Left lung (tissue), 10 donors: ENCODE results near the gene TRAF3IP1. TPM values are rescaled to one million over a fixed set of nuclear protein-coding genes. Genes with fewer than 3 reads are reported as not detected.

Experiments
- ATAC-seq: fragments of 200-7000 bp; cut with Tn5 transposase; one replicate; pipeline ENCODE4 v1.9.1; 2020; ENCODE audit warnings: moderate library complexity
- DNase-seq, 4 donors: peaks; one replicate each; pipeline ENCODE4 v3.0.0-alpha.2; 2013 to 2020
- H3K27ac ChIP-seq, 2 donors: fragments of 200-600 bp; sonication (generic) in 1 of 2; one replicate each; pipeline versions ENCODE4 v1.5.0 to v1.8.0; 2020 to 2021
- H3K27me3 ChIP-seq, 2 donors: fragments of 200-600 bp; sonication (generic) in 1 of 2; one replicate each; pipeline versions ENCODE4 v1.5.0 to v1.8.0; 2020 to 2021
- H3K36me3 ChIP-seq, 2 donors: fragments of 200-600 bp; sonication (generic) in 1 of 2; one replicate each; pipeline versions ENCODE4 v1.5.0 to v1.8.0; 2020 to 2021
- H3K4me1 ChIP-seq, 2 donors: fragments of 200-600 bp; one replicate each; pipeline ENCODE4 v1.8.0; 2021
- H3K4me3 ChIP-seq, 2 donors: fragments of 200-600 bp; sonication (generic) in 1 of 2; one replicate each; pipeline versions ENCODE4 v1.5.0 to v1.8.0; 2020 to 2021; ENCODE audit warnings: mild to moderate bottlenecking in 1 of 2
- H3K9me3 ChIP-seq, 2 donors: fragments of 200-600 bp; sonication (generic) in 1 of 2; one replicate each; pipeline versions ENCODE4 v1.5.0 to v1.8.0; 2020 to 2021
- intact Hi-C, 2 donors: fragments of 100-400 bp; cut with DNase I; formaldehyde crosslinking; loops; one replicate each; pipeline versions ENCODE4 v1.11.2 to v1.14.2; 2022
- polyA plus RNA-seq, 6 donors: library from polyadenylated mRNA; unstranded; fragments of 120-200 nt; gene quantifications; one replicate each; pipeline ENCODE4 v1.2.1, GENCODE V29; 2013; ENCODE audit not compliant: insufficient read length in 6 of 6
- total RNA-seq, 2 donors: library from RNA; stranded (reverse); fragmentation: NEBNext Ultra II Directional; extraction: Animal tissue kit (Norgen Biotek cat#: 25700); gene quantifications; one replicate each; pipeline ENCODE4 v1.2.1, GENCODE V29; 2021
- TF ChIP-seq, protein P1 (sequence below), 2 donors: fragments of 200-600 bp; sonication (generic) in 1 of 2; IDR thresholded peaks; one replicate each; pipeline versions ENCODE4 v1.5.0 to v1.8.0; 2021; ENCODE audit warnings: antibody characterized with exemption in 2 of 2
- donor health status: DM: no; HTN: yes; CAD: no.
- donor health status: DM: no; HTN: no; CAD: no.

The TRAF3IP1 gene
- total and polyA plus RNA-seq, 8 donors: 11.6 to 22.6 (median 19.7) TPM

DNA sequence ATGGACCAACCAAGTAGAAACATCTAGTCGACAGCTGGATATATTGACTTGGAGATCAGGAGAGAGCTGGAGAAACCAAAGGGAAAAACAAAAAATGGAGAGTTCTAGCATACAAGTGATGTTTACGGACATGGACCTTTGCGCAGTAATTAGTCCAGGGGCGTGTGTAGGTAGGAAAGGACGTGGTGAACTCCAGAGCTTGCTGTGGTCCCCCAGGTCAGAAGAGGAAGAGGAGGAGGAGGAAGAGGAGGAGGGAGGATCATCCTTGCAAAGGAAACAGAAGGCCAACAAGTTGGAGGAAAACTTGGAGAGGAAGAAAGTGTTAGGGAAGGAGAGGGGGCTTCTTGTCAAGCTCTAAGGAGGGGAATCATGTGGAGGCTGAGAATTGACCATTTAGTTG, 17.5 kb downstream of the TRAF3IP1 start:
- no peak for ATAC-seq
- peaks cover 0 to 19% of the 10 kb centered on the region in 2 donors for H3K36me3 ChIP-seq
- intact Hi-C loops: no loop called here
- DNase-seq: no peak
- H3K4me3 ChIP-seq: no peak overlapping the region
- TF ChIP-seq, protein P1, sequence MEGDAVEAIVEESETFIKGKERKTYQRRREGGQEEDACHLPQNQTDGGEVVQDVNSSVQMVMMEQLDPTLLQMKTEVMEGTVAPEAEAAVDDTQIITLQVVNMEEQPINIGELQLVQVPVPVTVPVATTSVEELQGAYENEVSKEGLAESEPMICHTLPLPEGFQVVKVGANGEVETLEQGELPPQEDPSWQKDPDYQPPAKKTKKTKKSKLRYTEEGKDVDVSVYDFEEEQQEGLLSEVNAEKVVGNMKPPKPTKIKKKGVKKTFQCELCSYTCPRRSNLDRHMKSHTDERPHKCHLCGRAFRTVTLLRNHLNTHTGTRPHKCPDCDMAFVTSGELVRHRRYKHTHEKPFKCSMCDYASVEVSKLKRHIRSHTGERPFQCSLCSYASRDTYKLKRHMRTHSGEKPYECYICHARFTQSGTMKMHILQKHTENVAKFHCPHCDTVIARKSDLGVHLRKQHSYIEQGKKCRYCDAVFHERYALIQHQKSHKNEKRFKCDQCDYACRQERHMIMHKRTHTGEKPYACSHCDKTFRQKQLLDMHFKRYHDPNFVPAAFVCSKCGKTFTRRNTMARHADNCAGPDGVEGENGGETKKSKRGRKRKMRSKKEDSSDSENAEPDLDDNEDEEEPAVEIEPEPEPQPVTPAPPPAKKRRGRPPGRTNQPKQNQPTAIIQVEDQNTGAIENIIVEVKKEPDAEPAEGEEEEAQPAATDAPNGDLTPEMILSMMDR (IDR thresholded peaks at IDR 0.05): no peak
- no peak overlapping the region for H3K27ac ChIP-seq
- H3K4me1 ChIP-seq: no peaks in the 10 kb centered on the region
- H3K27me3 ChIP-seq: no peaks in the 10 kb centered on the region
- no peaks in the 10 kb centered on the region for H3K9me3 ChIP-seq

DNA sequence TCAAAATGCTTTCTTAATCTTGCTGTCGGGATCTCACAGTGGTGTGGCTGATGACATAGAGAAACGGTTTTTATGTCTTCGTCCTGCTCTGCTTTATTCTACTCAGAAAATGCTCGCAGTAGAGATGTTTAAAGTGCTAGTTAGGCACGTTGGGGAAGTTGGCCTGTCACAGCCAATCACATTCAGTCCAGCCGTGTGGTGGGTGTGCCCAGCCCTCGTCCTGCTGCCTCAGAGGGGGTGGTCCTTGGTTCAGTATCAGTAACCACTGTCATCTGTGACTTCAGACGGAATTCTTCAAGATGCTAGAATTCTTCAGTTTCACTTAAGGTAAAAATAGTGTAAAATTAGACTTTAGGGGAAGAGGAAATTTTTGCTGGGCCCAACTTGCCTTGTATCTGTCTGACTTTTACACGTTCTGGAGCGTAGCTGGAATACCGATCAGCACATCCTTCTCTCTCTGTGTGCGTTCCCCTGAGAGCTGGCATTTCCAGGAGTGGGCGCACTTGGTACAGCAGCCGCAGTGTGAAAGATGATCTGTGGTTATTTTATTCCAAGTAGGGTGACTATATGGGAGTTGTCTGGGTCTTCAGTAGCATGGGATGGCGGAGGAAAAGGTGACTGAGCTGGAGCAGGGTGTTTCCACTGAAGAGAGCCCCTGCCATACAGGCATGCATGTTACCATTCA, 18.5 kb downstream of the TRAF3IP1 start:
- Histone ChIP-seq H3K27me3 (no peaks in the 10 kb centered on the region), H3K36me3 (peaks cover 0 to 19% of the 10 kb centered on the region in 2 donors), H3K4me1 (no peaks in the 10 kb centered on the region), H3K27ac (no peak overlapping the region), H3K4me3 (no peak overlapping the region), H3K9me3 (no peaks in the 10 kb centered on the region)
- TF ChIP-seq, protein P1 (IDR thresholded peaks at IDR 0.05): no peak
- DNase-seq (no peak), ATAC-seq (no peak)
- intact Hi-C loops: no loop called here

- peaks cover 0 to 21% of the 10 kb centered on the region in 2 donors for H3K36me3 ChIP-seq
- H3K9me3 ChIP-seq: no peaks in the 10 kb centered on the region
- DNase-seq (peak in 1 of 4 donors; percentile 62), ATAC-seq (no peak)
- intact Hi-C loops: no loop called here
- H3K4me1 ChIP-seq: no peaks in the 10 kb centered on the region
- H3K4me3 ChIP-seq: no peak overlapping the region
- H3K27me3 ChIP-seq: no peaks in the 10 kb centered on the region
- TF ChIP-seq, protein P1 (IDR thresholded peaks at IDR 0.05): no peak
- no peak overlapping the region for H3K27ac ChIP-seq
These were observed 19.1 kb downstream of the TRAF3IP1 start for GRCh38 chr2:238339395-238339780.

DNA sequence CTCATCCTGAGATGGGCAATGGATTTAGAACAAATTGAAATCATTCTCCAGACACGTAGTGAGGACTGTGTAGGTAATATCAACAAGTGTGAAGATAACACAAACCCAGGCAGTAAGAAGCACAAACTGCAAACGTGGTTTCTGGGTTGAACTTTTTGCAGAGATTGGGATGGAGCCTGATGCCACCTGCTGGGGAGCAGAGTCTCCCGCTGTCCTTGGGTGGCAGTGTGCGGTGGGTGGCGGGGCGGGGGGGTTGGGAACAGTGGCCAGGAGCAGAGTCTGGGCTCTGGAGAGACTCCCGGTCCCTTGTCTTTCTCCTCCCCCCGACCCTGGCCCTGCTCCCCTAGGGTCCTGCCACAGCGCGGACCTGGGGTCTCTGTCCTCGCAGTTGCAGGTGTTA, 19.5 kb downstream of the TRAF3IP1 start:
- Histone ChIP-seq H3K9me3 (no peaks in the 10 kb centered on the region), H3K4me1 (no peaks in the 10 kb centered on the region), H3K27ac (no peak overlapping the region), H3K36me3 (peaks cover 0 to 21% of the 10 kb centered on the region in 2 donors), H3K27me3 (no peaks in the 10 kb centered on the region), H3K4me3 (no peak overlapping the region)
- intact Hi-C loops: no loop called here
- ATAC-seq (no peak), DNase-seq (peak in 1 of 4 donors; percentile 55)
- TF ChIP-seq, protein P1 (IDR thresholded peaks at IDR 0.05): no peak

GRCh38 chr2:238341536-238341935, 21.2 kb downstream of the TRAF3IP1 start:
- H3K9me3 ChIP-seq: no peaks in the 10 kb centered on the region
- H3K27me3 ChIP-seq: no peaks in the 10 kb centered on the region
- intact Hi-C loops: no loop called here
- H3K27ac ChIP-seq: no peak overlapping the region
- DNase-seq (peak in 1 of 4 donors; percentile 65), ATAC-seq (no peak)
- H3K4me1 ChIP-seq: no peaks in the 10 kb centered on the region
- TF ChIP-seq, protein P1 (IDR thresholded peaks at IDR 0.05): no peak
- H3K4me3 ChIP-seq: no peak overlapping the region
- H3K36me3 ChIP-seq: peaks cover 0 to 26% of the 10 kb centered on the region in 2 donors
